GM12878 (cell line): ENCODE measurements around the gene THOC3. TPM values are rescaled to one million over a fixed set of nuclear protein-coding genes. Genes with fewer than 3 reads are reported as not detected.
A peak's percentile ranks its signal among the peaks of the same experiment; 100 is the strongest.
"Not testable (repeated sequence)": the region's sequence is repeated elsewhere in the genome, so short reads cannot be mapped to it uniquely, and the experiment has no call there.

Experiments used
- ATAC-seq: fragments of 200-7000 bp; cut with Tn5 transposase; 3 replicates; pipeline ENCODE4 v1.9.1; 2020; ENCODE audit warnings: mild to moderate bottlenecking, moderate library complexity
- BruUV-seq: library from RNA; stranded (reverse); fragments of 400-500 nt; replicated peaks from 2 replicates; lab custom pipeline; 2021; lab: Mats Ljungman, UMichigan
- CTCF ChIA-PET: fragments of 300-600 bp; sonication (Branson Sonifier 250); formaldehyde crosslinking; extraction: SDS; loops from one replicate; lab custom pipeline; 2021; ENCODE audit warnings: inconsistent platforms; lab: Yijun Ruan, JAX
- POLR2A ChIA-PET: fragments of 350-600 bp; formaldehyde crosslinking; extraction: SDS; loops from one replicate; lab custom pipeline; 2021; ENCODE audit warnings: inconsistent platforms; lab: Charles Lee
- RAD21 ChIA-PET: fragments of 300-600 bp; sonication (Branson Sonifier 250); formaldehyde crosslinking; loops from one replicate; lab custom pipeline; 2023; ENCODE audit warnings: antibody characterized with exemption; ENCODE audit not compliant: unreplicated experiment; lab: Charles Lee
- SMC1A ChIA-PET: fragments of 300-600 bp; sonication (Branson Sonifier 250); formaldehyde crosslinking; loops from one replicate; lab custom pipeline; 2023; ENCODE audit not compliant: unreplicated experiment, uncharacterized antibody; lab: Charles Lee
- DNase-seq: peaks from one replicate; pipeline ENCODE4 v3.0.0-alpha.2; 2011; ENCODE audit warnings: low read depth, low spot score
- FAIRE-seq: peaks from 3 replicates; lab custom pipeline; 2011; peaks lifted over from hg19 to GRCh38; lab: Jason Lieb, UNC
- H2AFZ ChIP-seq: 2 replicates; pipeline ENCODE4 v1.6.0; 2011; ENCODE audit warnings: low read depth, low read length, control low read depth; ENCODE audit not compliant: control insufficient read depth
- H3K27ac ChIP-seq: 2 replicates; pipeline ENCODE4 v1.5.1; 2011; ENCODE audit warnings: control low read depth; ENCODE audit not compliant: control insufficient read depth, insufficient read depth
- H3K27me3 ChIP-seq, 2 experiments: replicated peaks in 1 of 2; 2 replicates each; pipeline versions ENCODE4 v1.6.0 to v1.6.1; 2011; ENCODE audit warnings: low read length in 1 of 2; ENCODE audit not compliant: control insufficient read depth in 2 of 2, insufficient read depth in 2 of 2
- H3K36me3 ChIP-seq, 2 experiments: 2 replicates each; pipeline ENCODE4 v1.5.1; 2011; ENCODE audit warnings: low read length in 1 of 2; ENCODE audit not compliant: control insufficient read depth in 2 of 2, insufficient read depth in 2 of 2
- H3K4me1 ChIP-seq: 2 replicates; pipeline ENCODE4 v1.6.1; 2011; ENCODE audit warnings: mild to moderate bottlenecking, low read length, moderate library complexity, mixed read lengths; ENCODE audit not compliant: control insufficient read depth, insufficient read depth
- H3K4me2 ChIP-seq: 2 replicates; pipeline ENCODE4 v1.6.0; 2011; ENCODE audit warnings: control low read depth; ENCODE audit not compliant: control insufficient read depth, insufficient read depth
- H3K4me3 ChIP-seq: fragments of 200-600 bp; sonication (generic); 2 replicates; pipeline ENCODE4 v1.5.1; 2016
- H3K79me2 ChIP-seq: 2 replicates; pipeline ENCODE4 v1.6.0; 2011; ENCODE audit warnings: low read length; ENCODE audit not compliant: control insufficient read depth, insufficient read depth
- H3K9ac ChIP-seq: 2 replicates; pipeline ENCODE4 v1.8.0; 2011; ENCODE audit warnings: low read length, control low read depth, mixed read lengths; ENCODE audit not compliant: control insufficient read depth, insufficient read depth
- H3K9me3 ChIP-seq: replicated peaks from 3 replicates; pipeline ENCODE4 v1.5.1; 2011; ENCODE audit warnings: mild to moderate bottlenecking, low read length; ENCODE audit not compliant: control insufficient read depth, insufficient read depth
- H4K20me1 ChIP-seq: 2 replicates; pipeline ENCODE4 v1.6.0; 2011; ENCODE audit not compliant: control insufficient read depth, insufficient read depth
- WGBS: methylation state at CpG from one replicate; pipeline ENCODE4 v1.1.6; 2016; ENCODE audit warnings: low lambda C conversion rate; ENCODE audit not compliant: insufficient replicate concordance, insufficient coverage; ENCODE audit errors: missing lambda C conversion rate; 5-methylcytosine and 5-hydroxymethylcytosine counted together
- in situ Hi-C: fragments of 300-500 bp; cut with MboI; formaldehyde crosslinking; loops from 9 replicates; pipeline ENCODE4 v1.14.3; 2018; ENCODE audit warnings: mixed read lengths
- intact Hi-C: fragments of 100-400 bp; cut with micrococcal nuclease; formaldehyde crosslinking; loops from one replicate; pipeline ENCODE4 v1.14.2; 2022; ENCODE audit not compliant: unreplicated experiment
- polyA plus RNA-seq, 11 experiments: library from polyadenylated mRNA; depleted of rRNA in 4 of 11; unstranded in 6 of 11; stranded (reverse) in 5 of 11; fragments of >200 nt; fragmentation: Nextera tagmentation in 4 of 11; fragmentation: Illumina TruSeq in 1 of 11; extraction: Ambion mirVana in 4 of 11; extraction: Trizol in 1 of 11; gene quantifications; 1 replicate in 1 of 11; 2 replicates in 10 of 11; pipeline versions ENCODE4 v1.2.1 to v1.2.3, GENCODE V29; 2011 to 2016; ENCODE audit warnings: inconsistent platforms in 2 of 11, missing spikeins in 2 of 11, low read depth in 1 of 11
- total RNA-seq, 4 experiments: library from RNA; depleted of rRNA in 3 of 4; stranded (reverse); fragments of >200 nt in 3 of 4; fragmentation: Illumina TruSeq in 1 of 4; extraction: Trizol in 1 of 4; gene quantifications; 2 replicates each; pipeline versions ENCODE4 v1.2.1 to v1.2.3, GENCODE V29; 2013 to 2021

The THOC3 gene
- total and polyA plus RNA-seq, 10 of the 15 experiments (the other 5 are each of a cell fraction or from before 2014, with no cell fraction given): 40.2 to 195 (median 83.5) TPM

DNA sequence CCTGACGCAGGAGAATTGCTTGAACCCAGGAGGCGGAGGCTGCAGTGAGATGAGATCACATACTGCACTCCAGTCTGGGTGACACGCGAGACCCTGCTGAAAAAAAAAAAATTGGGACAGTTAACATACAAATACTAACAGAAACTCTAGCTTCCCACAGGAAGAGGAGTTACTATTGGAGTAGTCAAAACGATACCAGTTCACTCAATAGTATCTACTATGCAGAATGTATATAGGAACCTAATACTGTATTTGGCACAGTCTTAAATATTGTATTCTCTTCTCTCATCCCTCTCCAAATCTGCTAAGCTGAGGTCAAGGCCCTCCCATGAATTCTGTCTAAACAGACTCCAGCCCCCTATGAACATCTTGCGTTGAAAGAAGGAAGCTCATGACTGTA lies 27.4 kb upstream of the THOC3 start:
- POLR2A ChIA-PET, in situ Hi-C loops, H3K4me1 ChIP-seq, H3K4me3 ChIP-seq, H3K36me3 ChIP-seq, RAD21 ChIA-PET, ATAC-seq, H4K20me1 ChIP-seq, SMC1A ChIA-PET, H3K79me2 ChIP-seq, H3K9ac ChIP-seq, H3K27me3 ChIP-seq, H2AFZ ChIP-seq, intact Hi-C loops, H3K4me2 ChIP-seq, DNase-seq, CTCF ChIA-PET, H3K9me3 ChIP-seq, BruUV-seq, H3K27ac ChIP-seq: not testable (repeated sequence)
- FAIRE-seq: peak; percentile 76
- 67% methylated on average over 3 of the region's 6 CpGs for WGBS

DNA sequence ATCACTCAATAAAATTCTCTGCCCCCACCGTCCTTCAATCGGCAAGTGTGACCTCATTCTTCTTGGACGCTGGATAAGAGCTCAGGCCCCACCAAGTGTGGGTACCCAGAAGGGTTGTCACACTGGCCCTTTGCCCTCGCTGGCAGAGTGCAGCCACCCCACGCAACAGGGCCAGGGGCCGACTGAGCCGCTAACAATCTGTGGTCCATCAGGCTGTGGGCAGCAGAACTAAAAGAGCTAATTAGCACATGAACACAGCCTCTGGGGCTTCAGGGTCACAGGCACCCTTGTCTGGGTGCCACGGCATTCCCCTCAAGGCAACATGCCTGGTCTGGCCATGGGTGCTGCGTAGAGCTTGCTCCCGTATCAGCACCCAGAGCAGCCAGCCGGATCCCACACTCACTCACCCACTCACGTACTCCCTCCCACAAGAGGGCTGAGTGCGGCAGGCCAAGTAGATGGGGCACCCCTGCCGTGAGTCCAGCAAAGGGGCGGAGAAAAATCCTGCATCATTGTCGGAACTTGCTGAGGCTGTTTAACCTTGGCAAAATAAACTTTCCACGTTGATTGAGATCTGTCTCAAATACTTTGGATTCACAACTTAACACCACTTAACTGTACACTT lies 11.4 kb upstream of the THOC3 start:
- H2AFZ ChIP-seq, CTCF ChIA-PET, ATAC-seq, DNase-seq, H3K27ac ChIP-seq, BruUV-seq, in situ Hi-C loops, H3K27me3 ChIP-seq, H3K79me2 ChIP-seq, SMC1A ChIA-PET, H3K4me1 ChIP-seq, H4K20me1 ChIP-seq, POLR2A ChIA-PET, H3K36me3 ChIP-seq, intact Hi-C loops, H3K4me2 ChIP-seq, H3K4me3 ChIP-seq, RAD21 ChIA-PET, FAIRE-seq, H3K9me3 ChIP-seq, H3K9ac ChIP-seq: not testable (repeated sequence)
- 62% methylated on average over 6 of the region's 17 CpGs for WGBS
